Measurements from ENCODE around the gene ALG5.

- TF ChIP-seq CTCF (IDR thresholded peaks at IDR 0.05; ENCODE audit: borderline replicate concordance, extremely low read depth, low read length, poor library complexity, severe bottlenecking) (no peak), EZH2 (IDR thresholded peaks at IDR 0.05; ENCODE audit: borderline replicate concordance, low read depth, low read length, severe bottlenecking) (no peak)
These were observed 41.6 kb upstream of the ALG5 start for GRCh38 chr13:37040789-37041188.
